A549 (cell line): ENCODE results near the gene INA. TPM values are rescaled to one million over a fixed set of nuclear protein-coding genes. Genes with fewer than 3 reads are reported as not detected.

Experiments used
- ATAC-seq, 2 experiments: fragments of 200-7000 bp in 1 of 2; fragments of >200 bp in 1 of 2; cut with Nextera tagmentation in 1 of 2; cut with Tn5 transposase in 1 of 2; 3 replicates each; pipeline versions ENCODE4 v1.8.0 to v1.9.1; 2018 to 2020; ENCODE audit warnings: mild to moderate bottlenecking in 1 of 2, moderate library complexity in 1 of 2
- CTCF ChIA-PET: fragments of 300-600 bp; sonication (Branson Sonifier 250); formaldehyde crosslinking; extraction: SDS; loops from one replicate; lab custom pipeline; 2021; ENCODE audit warnings: antibody characterized with exemption, inconsistent platforms; lab: Yijun Ruan, JAX
- POLR2A ChIA-PET: fragments of 350-600 bp; formaldehyde crosslinking; extraction: SDS; loops from one replicate; lab custom pipeline; 2021; ENCODE audit warnings: antibody characterized with exemption, inconsistent platforms; lab: Yijun Ruan, JAX
- DNase-seq, 2 experiments: peaks; one replicate each; pipeline versions ENCODE4 v3.0.0 to v3.0.0-alpha.2; 2011 to 2016; ENCODE audit warnings: low read depth in 1 of 2, low spot score in 1 of 2
- FAIRE-seq: peaks from 2 replicates; lab custom pipeline; 2011; peaks lifted over from hg19 to GRCh38; lab: Jason Lieb, UNC
- H3K27ac ChIP-seq, 2 experiments: fragments of >200 bp; sonication (Bioruptor Twin); formaldehyde crosslinking; 3 replicates each; pipeline ENCODE4 v1.5.1; 2016 to 2017
- H3K4me1 ChIP-seq: fragments of >200 bp; sonication (Bioruptor Twin); formaldehyde crosslinking; 3 replicates; pipeline ENCODE4 v1.6.1; 2016
- H3K4me2 ChIP-seq: fragments of >200 bp; sonication (Bioruptor Twin); formaldehyde crosslinking; 3 replicates; pipeline ENCODE4 v1.6.1; 2016
- H3K4me3 ChIP-seq: fragments of >200 bp; sonication (Bioruptor Twin); formaldehyde crosslinking; 3 replicates; pipeline ENCODE4 v1.5.1; 2016
- H3K9me3 ChIP-seq: fragments of >200 bp; sonication (Bioruptor Twin); formaldehyde crosslinking; 3 replicates; pipeline ENCODE4 v1.6.1; 2016
- CBX2 ChIP-seq: fragments of 200-600 bp; sonication (generic); IDR thresholded peaks from 2 replicates; pipeline ENCODE4 v1.6.1; 2016; ENCODE audit warnings: low read depth, mild to moderate bottlenecking, borderline replicate concordance
- CEBPB ChIP-seq, 2 experiments: fragments of >200 bp in 1 of 2; sonication (Bioruptor Twin) in 1 of 2; formaldehyde crosslinking in 1 of 2; IDR thresholded peaks; 2 replicates each; pipeline ENCODE4 v1.6.1; 2012 to 2016
- CHD4 ChIP-seq: fragments of 200-600 bp; sonication (generic); IDR thresholded peaks from 2 replicates; pipeline ENCODE4 v1.6.1; 2016; ENCODE audit warnings: antibody characterized with exemption, mild to moderate bottlenecking, borderline replicate concordance
- EHMT2 ChIP-seq: fragments of 200-600 bp; sonication (generic); IDR thresholded peaks from 2 replicates; pipeline ENCODE4 v1.6.1; 2016; ENCODE audit warnings: antibody characterized with exemption, low read depth, mild to moderate bottlenecking, moderate library complexity
- ELK1 ChIP-seq: fragments of 150-350 bp; IDR thresholded peaks from 2 replicates; pipeline ENCODE4 v1.6.1; 2014; ENCODE audit warnings: low read depth, mild to moderate bottlenecking, low read length
- EP300 ChIP-seq, 2 experiments: fragments of >200 bp; sonication (Bioruptor Twin); formaldehyde crosslinking; IDR thresholded peaks; 2 replicates in 1 of 2; 3 replicates in 1 of 2; pipeline ENCODE4 v1.6.1; 2016 to 2017
- ESRRA ChIP-seq: fragments of 150-350 bp; IDR thresholded peaks from 2 replicates; pipeline ENCODE4 v1.6.1; 2014; ENCODE audit warnings: mild to moderate bottlenecking, low read length, borderline replicate concordance
- FOSL2 ChIP-seq, 2 experiments: fragments of 450-650 bp in 1 of 2; fragments of >200 bp in 1 of 2; sonication (Bioruptor Twin) in 1 of 2; formaldehyde crosslinking; IDR thresholded peaks; 2 replicates each; pipeline versions ENCODE4 v1.5.0 to v1.6.1; 2016 to 2020; ENCODE audit warnings: mild to moderate bottlenecking in 1 of 2, moderate library complexity in 1 of 2
- GATA3 ChIP-seq: IDR thresholded peaks from 2 replicates; pipeline ENCODE4 v1.6.1; 2012; ENCODE audit warnings: borderline replicate concordance
- HEYL ChIP-seq: fragments of 250-450 bp; sonication (Bioruptor Pico); IDR thresholded peaks from 2 replicates; pipeline ENCODE4 v1.8.0; 2021; ENCODE audit warnings: mild to moderate bottlenecking, moderate library complexity
- HOXA7 ChIP-seq: fragments of 250-450 bp; sonication (Bioruptor Pico); IDR thresholded peaks from 2 replicates; pipeline ENCODE4 v1.5.0; 2020; ENCODE audit warnings: mild to moderate bottlenecking, moderate library complexity
- HOXB13 ChIP-seq: fragments of 250-450 bp; sonication (Bioruptor Pico); IDR thresholded peaks from 2 replicates; pipeline ENCODE4 v1.5.0; 2020; ENCODE audit warnings: low read depth, mild to moderate bottlenecking, moderate library complexity
- HOXB5 ChIP-seq: fragments of 250-450 bp; sonication (Bioruptor Pico); IDR thresholded peaks from 2 replicates; pipeline ENCODE4 v1.5.0; 2020; ENCODE audit warnings: mild to moderate bottlenecking, moderate library complexity
- JUN ChIP-seq, 2 experiments: fragments of >200 bp; sonication (Bioruptor Twin); formaldehyde crosslinking; IDR thresholded peaks; 2 replicates in 1 of 2; 3 replicates in 1 of 2; pipeline ENCODE4 v1.6.1; 2016 to 2017
- JUNB ChIP-seq: fragments of >200 bp; sonication (Bioruptor Twin); formaldehyde crosslinking; IDR thresholded peaks from 2 replicates; pipeline ENCODE4 v1.6.1; 2016
- KDM1A ChIP-seq: fragments of 200-600 bp; sonication (generic); IDR thresholded peaks from 2 replicates; pipeline ENCODE4 v1.6.1; 2016; ENCODE audit warnings: low read depth, mild to moderate bottlenecking
- KDM5A ChIP-seq: fragments of 200-600 bp; sonication (generic); IDR thresholded peaks from 2 replicates; pipeline ENCODE4 v1.6.1; 2016; ENCODE audit warnings: antibody characterized with exemption, mild to moderate bottlenecking
- MAFK ChIP-seq: fragments of 450-650 bp; IDR thresholded peaks from 2 replicates; pipeline ENCODE4 v1.6.1; 2014; ENCODE audit not compliant: partially characterized antibody
- MAZ ChIP-seq: fragments of 150-350 bp; IDR thresholded peaks from 2 replicates; pipeline ENCODE4 v1.6.1; 2014; ENCODE audit warnings: antibody characterized with exemption, low read depth, low read length, borderline replicate concordance
- NFE2L2 ChIP-seq: fragments of 150-350 bp; conservative IDR thresholded peaks from 2 replicates; pipeline ENCODE4 v1.6.1; 2014; ENCODE audit warnings: low read length
- PHF8 ChIP-seq: fragments of 200-600 bp; sonication (generic); IDR thresholded peaks from 2 replicates; pipeline ENCODE4 v1.6.1; 2016; ENCODE audit warnings: low read depth, mild to moderate bottlenecking, antibody characterized with exemption, moderate library complexity, borderline replicate concordance
- RCOR1 ChIP-seq: fragments of 150-350 bp; IDR thresholded peaks from 2 replicates; pipeline ENCODE4 v1.6.1; 2014; ENCODE audit warnings: antibody characterized with exemption, low read length, low read depth
- RFX5 ChIP-seq: fragments of 450-650 bp; IDR thresholded peaks from 2 replicates; pipeline ENCODE4 v1.7.1; 2014; ENCODE audit warnings: antibody characterized with exemption, mild to moderate bottlenecking, moderate library complexity
- RNF2 ChIP-seq: fragments of 200-600 bp; sonication (generic); IDR thresholded peaks from 2 replicates; pipeline ENCODE4 v1.6.1; 2016; ENCODE audit warnings: low read depth, mild to moderate bottlenecking, antibody characterized with exemption, moderate library complexity, borderline replicate concordance
- SMC3 ChIP-seq: fragments of >200 bp; sonication (Bioruptor Twin); formaldehyde crosslinking; IDR thresholded peaks from 3 replicates; pipeline ENCODE4 v1.6.1; 2018; ENCODE audit warnings: inconsistent platforms
- SREBF2 ChIP-seq: fragments of 450-650 bp; IDR thresholded peaks from 2 replicates; pipeline ENCODE4 v1.6.1; 2014; ENCODE audit warnings: mild to moderate bottlenecking, moderate library complexity
- TP53 ChIP-seq: fragments of 250-450 bp; sonication (Bioruptor Pico); IDR thresholded peaks from 2 replicates; pipeline ENCODE4 v1.5.0; 2021; ENCODE audit warnings: mild to moderate bottlenecking, moderate library complexity
- USF2 ChIP-seq: fragments of 450-650 bp; IDR thresholded peaks from 2 replicates; pipeline ENCODE4 v1.6.1; 2014; ENCODE audit warnings: antibody characterized with exemption
- ZC3H11A ChIP-seq: fragments of 450-650 bp; IDR thresholded peaks from 2 replicates; pipeline ENCODE4 v1.6.1; 2014; ENCODE audit warnings: antibody characterized with exemption, mild to moderate bottlenecking
- ZNF302 ChIP-seq: fragments of 250-450 bp; sonication (Bioruptor Pico); IDR thresholded peaks from 2 replicates; pipeline ENCODE4 v1.9.0; 2021; ENCODE audit warnings: inconsistent platforms, mild to moderate bottlenecking, moderate library complexity
- ZSCAN20 ChIP-seq: fragments of 250-450 bp; sonication (Bioruptor Pico); IDR thresholded peaks from 2 replicates; pipeline ENCODE4 v1.8.0; 2022; ENCODE audit warnings: mild to moderate bottlenecking, moderate library complexity
- WGBS: methylation state at CpG from one replicate; pipeline ENCODE4 v1.1.6; 2017; ENCODE audit errors: missing lambda C conversion rate; 5-methylcytosine and 5-hydroxymethylcytosine counted together
- polyA plus RNA-seq, 4 experiments: library from polyadenylated mRNA; depleted of rRNA in 3 of 4; stranded (reverse); fragments of >200 nt; fragmentation: RNase III in 1 of 4; extraction: RNeasy Plus Mini Kit Qiagen cat#74134 plus additional on column Dnase treatment in 1 of 4; gene quantifications; 2 replicates in 3 of 4; 3 replicates in 1 of 4; pipeline ENCODE4 v1.2.3, GENCODE V29; 2011 to 2017
- TF ChIP-seq, protein P1 (sequence below): IDR thresholded peaks from 2 replicates; pipeline ENCODE4 v1.6.1; 2012; ENCODE audit warnings: low read depth, borderline replicate concordance

The INA gene
- polyA plus RNA-seq, 2 of the 4 experiments (the other 2 are of a cell fraction): 20.9 to 30.2 TPM

- peak overlapping the region; percentile 93 to 96 for H3K27ac ChIP-seq
- H3K4me1 ChIP-seq: peaks cover 70% of the 10 kb centered on the region
- ChIA-PET POLR2A (interaction anchor here (1.4 to 3.4 kb wide), 5 partner anchors 9 to 77 kb away, joined by 3 to 60 read pairs (median 9); partner anchors contain the start of genes INA and NT5C2), CTCF (interaction anchor here (1.0 to 3.8 kb wide), 9 partner anchors 9 to 65 kb away, joined by 3 to 29 read pairs (median 3); partner anchors contain the start of gene NT5C2)
- FAIRE-seq: peak; percentile 13
- TF ChIP-seq, protein P1, sequence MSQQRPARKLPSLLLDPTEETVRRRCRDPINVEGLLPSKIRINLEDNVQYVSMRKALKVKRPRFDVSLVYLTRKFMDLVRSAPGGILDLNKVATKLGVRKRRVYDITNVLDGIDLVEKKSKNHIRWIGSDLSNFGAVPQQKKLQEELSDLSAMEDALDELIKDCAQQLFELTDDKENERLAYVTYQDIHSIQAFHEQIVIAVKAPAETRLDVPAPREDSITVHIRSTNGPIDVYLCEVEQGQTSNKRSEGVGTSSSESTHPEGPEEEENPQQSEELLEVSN: no peak
- TF ChIP-seq GATA3: peak; percentile 84
- 0 out of 4 replicates have a peak, but pooled peaks of 1 of the 2 experiments have one; percentile 21 for TF ChIP-seq CEBPB (IDR thresholded peaks at IDR 0.05)
- TF ChIP-seq RCOR1: no peak
- TF ChIP-seq ZNF302: peak; percentile 13; the same call in 1 of the 2 replicates
- no peak overlapping the region for H3K4me3 ChIP-seq
- peak in 1 of 2 experiments; percentile 70 for DNase-seq
- 5% methylated on average over 3 of the region's 3 CpGs for WGBS
- no peaks in the 10 kb centered on the region for H3K9me3 ChIP-seq
- H3K4me2 ChIP-seq: peak overlapping the region; percentile 65
- no peak for ATAC-seq
These were observed 44.7 kb upstream of the INA start for GRCh38 chr10:103232131-103232673.

DNA sequence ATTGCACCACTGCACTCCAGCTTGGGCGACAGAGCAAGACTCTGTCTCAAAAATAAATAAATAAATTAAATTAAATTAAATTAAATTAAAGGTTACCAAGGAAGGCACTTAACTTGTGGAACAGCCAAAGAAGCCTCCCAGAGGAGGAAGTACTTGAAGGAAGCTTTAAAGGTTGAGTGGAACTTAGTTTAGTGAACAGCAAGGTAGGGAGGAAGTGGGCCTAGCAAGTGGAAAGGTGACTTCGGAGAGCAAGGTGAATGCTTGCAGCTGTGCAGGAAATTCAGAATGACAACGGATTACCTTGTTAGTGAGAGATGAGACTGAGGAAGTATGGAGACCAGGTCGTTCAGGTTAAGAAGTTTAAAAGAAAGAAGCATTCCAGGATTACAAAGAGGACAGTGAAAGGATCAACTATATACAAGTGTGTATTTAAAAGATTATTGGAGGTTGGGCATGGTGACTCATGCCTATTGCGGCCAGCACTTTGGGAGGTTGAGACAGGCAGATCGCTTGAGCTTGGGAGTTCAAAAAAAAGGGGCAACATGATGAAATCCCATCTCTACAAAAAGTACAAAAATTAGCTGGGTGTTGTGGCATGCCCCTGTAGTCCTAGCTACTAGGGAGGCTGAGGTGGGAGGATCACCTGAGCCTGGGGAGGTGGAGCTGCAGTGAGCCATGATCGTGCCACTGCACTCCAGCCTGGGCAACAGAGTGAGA, 44.0 kb upstream of the INA start:
- Histone ChIP-seq H3K4me1 (peaks cover 63% of the 10 kb centered on the region), H3K9me3 (no peaks in the 10 kb centered on the region), H3K27ac (peak overlapping the region; percentile 93 to 96), H3K4me2 (peak overlapping the region; percentile 65), H3K4me3 (no peak overlapping the region)
- ATAC-seq: peak in 1 of 2 experiments; percentile 28; a peak in 2 of 6 replicates
- no peak for FAIRE-seq
- ChIA-PET POLR2A (interaction anchor here (1.0 to 1.1 kb wide), 2 partner anchors 8 to 40 kb away, joined by 5 read pairs; partner anchors contain the start of gene NT5C2), CTCF (interaction anchor here (1.0 to 3.8 kb wide), 6 partner anchors 8 to 42 kb away, joined by 3 to 29 read pairs (median 4); partner anchors contain the start of gene NT5C2)
- peak in 1 of 2 experiments; percentile 79 for DNase-seq
- WGBS: 26% methylated on average over 7 of the region's 7 CpGs
- TF ChIP-seq HOXA7 (no peak), RFX5 (no peak), TP53 (CRISPR knock-in tag) (no peak), PHF8 (no peak), USF2 (no peak), MAFK (no peak), ZSCAN20 (no peak; the same call in 1 of the 2 replicates), RNF2 (no peak), GATA3 (peak; percentile 34; the same call in 1 of the 2 replicates), EHMT2 (no peak), HOXB5 (no peak), NFE2L2 (no peak), SMC3 (no peak), SREBF2 (no peak), RCOR1 (no peak), MAZ (no peak), KDM1A (no peak), EP300 (IDR thresholded peaks at IDR 0.05) (peak in 1 of 2 experiments; percentile 58; a peak in 1 of 5 replicates), ZC3H11A (no peak), JUNB (peak; percentile 58; the same call in 1 of the 2 replicates), JUN (IDR thresholded peaks at IDR 0.05) (peak; percentile 48 to 70; a peak in 2 of 5 replicates), ELK1 (no peak), FOSL2 (IDR thresholded peaks at IDR 0.05) (peak; percentile 61; the same call in 1 of the 2 replicates), FOSL2 (CRISPR knock-in tag; IDR thresholded peaks at IDR 0.05) (peak; percentile 90), ESRRA (no peak), CHD4 (no peak), KDM5A (no peak), HEYL (CRISPR knock-in tag) (no peak), CBX2 (no peak), HOXB13 (no peak; the same call in 1 of the 2 replicates)
- TF ChIP-seq, protein P1: no peak
